Pancreas (tissue), 10 donors: ENCODE results near the gene NEGR1. TPM values are rescaled to one million over a fixed set of nuclear protein-coding genes. Genes with fewer than 3 reads are reported as not detected.

ENCODE experiments used
- ATAC-seq, 4 donors: fragments of 200-7000 bp; cut with Tn5 transposase; one replicate each; pipeline versions ENCODE4 v1.8.0 to v1.9.1; 2020; ENCODE audit warnings: mild to moderate bottlenecking in 4 of 4, moderate library complexity in 4 of 4
- DNase-seq, 6 donors: peaks; one replicate each; pipeline ENCODE4 v3.0.0-alpha.2; 2020
- FAIRE-seq: peaks from 2 replicates; lab custom pipeline; 2012; peaks lifted over from hg19 to GRCh38; lab: Jason Lieb, UNC
- H3K27ac ChIP-seq, 4 donors: fragments of 200-600 bp; sonication (generic); 1 replicate in 3 of 4; 2 replicates in 1 of 4; pipeline versions ENCODE4 v1.5.0 to v1.8.0; 2020
- H3K27me3 ChIP-seq, 4 donors: fragments of 200-600 bp; one replicate each; pipeline ENCODE4 v1.8.0; 2021
- H3K36me3 ChIP-seq, 3 donors: fragments of 200-600 bp; sonication (generic) in 1 of 3; one replicate each; pipeline versions ENCODE4 v1.5.0 to v1.8.0; 2020 to 2021
- H3K4me1 ChIP-seq, 3 donors: fragments of 200-600 bp; one replicate each; pipeline ENCODE4 v1.8.0; 2021
- H3K4me3 ChIP-seq, 4 donors: fragments of 200-600 bp; sonication (generic) in 2 of 4; one replicate each; pipeline versions ENCODE4 v1.5.0 to v1.8.0; 2020 to 2021
- H3K9me3 ChIP-seq, 4 donors: fragments of 200-600 bp; one replicate each; pipeline ENCODE4 v1.8.0; 2021
- CTCF ChIP-seq, 4 donors: fragments of 200-600 bp; sonication (generic) in 3 of 4; IDR thresholded peaks; one replicate each; pipeline versions ENCODE4 v1.5.0 to v1.8.0; 2021; ENCODE audit warnings: antibody characterized with exemption in 4 of 4
- WGBS, 2 donors: extraction: QIAGEN DNeasy Blood & Tissue Kit; methylation state at CpG; one replicate each; pipeline ENCODE4 v1.1.7; 2013; 5-methylcytosine and 5-hydroxymethylcytosine counted together
- intact Hi-C, 3 donors: fragments of 100-400 bp; cut with DNase I; formaldehyde crosslinking; loops; one replicate each; pipeline versions ENCODE4 v1.11.1 to v1.14.2; 2022
- polyA plus RNA-seq, 2 donors: library from polyadenylated mRNA; stranded (reverse); fragments of 200-250 nt; gene quantifications; one replicate each; pipeline ENCODE4 v1.2.3, GENCODE V29; 2013
- total RNA-seq, 6 donors: library from RNA; stranded (reverse); fragmentation: NEBNext Ultra II Directional in 4 of 6; extraction: Animal tissue kit (Norgen Biotek cat#: 25700) in 4 of 6; gene quantifications; one replicate each; pipeline versions ENCODE4 v1.2.1 to v1.2.4, GENCODE V29; 2021 to 2023
- donor health status: healthy with polysubstance abuse.
- donor health status: DM: no; HTN: no; CAD: no; lungs with moderate emphysema.
- donor health status: DM: no; HTN: no; CAD: no.
- donor health status: control.
- donor health status: control.
- donor health status: Bipolar disorder and iron deficiency.
- donor health status: DM: yes; HTN: yes; CAD: no.
- donor health status: DM: no; HTN: no; CAD: no.
- donor health status: DM: no; HTN: no; CAD: no.
- donor health status: DM: yes; HTN: yes; CAD: no.

Gene NEGR1
- total and polyA plus RNA-seq, 8 donors, result 1.2 to 9.3 (median 3.4) TPM

- Histone ChIP-seq H3K27me3 (no peaks in the 10 kb centered on the region), H3K36me3 (no peaks in the 10 kb centered on the region), H3K4me1 (peaks cover 0 to 21% (median 20%) of the 10 kb centered on the region in 3 donors), H3K27ac (peak overlapping the region in 1 of 4 donors; percentile 16), H3K9me3 (no peaks in the 10 kb centered on the region), H3K4me3 (no peak overlapping the region)
- TF ChIP-seq CTCF (IDR thresholded peaks at IDR 0.05), result no peak
- DNase-seq, result peak in 3 of 6 donors; percentile 20 to 43 (median 43)
- intact Hi-C loops, result no loop called here
- ATAC-seq, result peak; percentile 70 to 84 (median 80)
- FAIRE-seq, result no peak
Measured at GRCh38 chr1:71785450-71785849, 496.9 kb downstream of the NEGR1 start.

GRCh38 chr1:71785000-71785399 lies 497.3 kb downstream of the NEGR1 start:
- H3K4me1 ChIP-seq, result peaks cover 0 to 21% (median 20%) of the 10 kb centered on the region in 3 donors
- 62 to 72% methylated on average over 3 of the region's 3 CpGs for WGBS, 2 donors
- no peak overlapping the region for H3K4me3 ChIP-seq
- FAIRE-seq (no peak), ATAC-seq (peak in 2 of 4 donors; percentile 28 to 38), DNase-seq (no peak)
- no peak overlapping the region for H3K27ac ChIP-seq
- no peak for TF ChIP-seq CTCF (IDR thresholded peaks at IDR 0.05)
- no peaks in the 10 kb centered on the region for H3K27me3 ChIP-seq
- no peaks in the 10 kb centered on the region for H3K36me3 ChIP-seq
- intact Hi-C loops, result no loop called here
- H3K9me3 ChIP-seq, result no peaks in the 10 kb centered on the region

- H3K9me3 ChIP-seq, result no peaks in the 10 kb centered on the region
- H3K36me3 ChIP-seq, result no peaks in the 10 kb centered on the region
- intact Hi-C loops, result no loop called here
- FAIRE-seq (no peak), DNase-seq (no peak), ATAC-seq (no peak)
- TF ChIP-seq CTCF (IDR thresholded peaks at IDR 0.05), result no peak
- peaks cover 0 to 21% (median 20%) of the 10 kb centered on the region in 3 donors for H3K4me1 ChIP-seq
- 81 to 86% methylated on average over 1 of the region's 1 CpG for WGBS, 2 donors
- H3K27me3 ChIP-seq, result no peaks in the 10 kb centered on the region
- H3K4me3 ChIP-seq, result no peak overlapping the region
- no peak overlapping the region for H3K27ac ChIP-seq
Measured at GRCh38 chr1:71784241-71784640, 498.1 kb downstream of the NEGR1 start.

GRCh38 chr1:71783071-71783470 lies 499.3 kb downstream of the NEGR1 start:
- Histone ChIP-seq H3K27me3 (no peaks in the 10 kb centered on the region), H3K4me1 (peaks cover 0 to 20% (median 20%) of the 10 kb centered on the region in 3 donors), H3K36me3 (no peaks in the 10 kb centered on the region), H3K4me3 (no peak overlapping the region), H3K27ac (no peak overlapping the region), H3K9me3 (no peaks in the 10 kb centered on the region)
- FAIRE-seq (no peak), DNase-seq (no peak), ATAC-seq (peak in 1 of 4 donors; percentile 26)
- 27 to 38% methylated on average over 2 of the region's 2 CpGs for WGBS, 2 donors
- intact Hi-C loops, result no loop called here
- no peak for TF ChIP-seq CTCF (IDR thresholded peaks at IDR 0.05)

- WGBS, 2 donors, result 91 to 95% methylated on average over 4 of the region's 4 CpGs
- no peaks in the 10 kb centered on the region for H3K36me3 ChIP-seq
- H3K27ac ChIP-seq, result no peak overlapping the region
- H3K27me3 ChIP-seq, result no peaks in the 10 kb centered on the region
- H3K4me1 ChIP-seq, result peaks cover 0 to 13% (median 11%) of the 10 kb centered on the region in 3 donors
- DNase-seq (no peak), FAIRE-seq (no peak), ATAC-seq (no peak)
- H3K4me3 ChIP-seq, result no peak overlapping the region
- H3K9me3 ChIP-seq, result no peaks in the 10 kb centered on the region
- TF ChIP-seq CTCF (IDR thresholded peaks at IDR 0.05), result no peak
- intact Hi-C loops, result no loop called here
Measured at GRCh38 chr1:71781450-71781849, 500.9 kb downstream of the NEGR1 start.
